ENCODE data around the gene S100A12. TPM values are rescaled to one million over a fixed set of nuclear protein-coding genes. Genes with fewer than 3 reads are reported as not detected.
A peak's percentile ranks its signal among the peaks of the same experiment; 100 is the strongest.

The S100A12 gene
- total and polyA plus RNA-seq, 3 experiments from 2014 or later = not detected

GRCh38 chr1:153355445-153356071 lies 19.9 kb downstream of the S100A12 start:
- Histone ChIP-seq H3K27ac (ENCODE audit: low read depth, low read length) (no peak overlapping the region), H3K4me1 (ENCODE audit: insufficient read depth, low read length) (peaks cover 13% of the 10 kb centered on the region), H3K27me3 (ENCODE audit: insufficient read depth, low read length, poor library complexity, severe bottlenecking) (no peaks in the 10 kb centered on the region), H3K4me3 (ENCODE audit: low read length) (no peak overlapping the region), H3K9me3 (ENCODE audit: low read length) (no peaks in the 10 kb centered on the region), H3K36me3 (ENCODE audit: insufficient read depth, low read length) (no peaks in the 10 kb centered on the region)
- H3K4me3 Mint-ChIP-seq = no peak overlapping the region
- ChIA-PET POLR2A (no interaction called here), CTCF (interaction anchor here (5.3 kb wide), 1 partner anchor 139 kb away, joined by 35 read pairs; no protein-coding TSS in a partner anchor)
- no peak overlapping the region for H3K27ac Mint-ChIP-seq
- peaks cover 3 to 28% of the 10 kb centered on the region in 2 donors for H3K27me3 Mint-ChIP-seq
- no peaks in the 10 kb centered on the region for H3K9me3 Mint-ChIP-seq
- no peaks in the 10 kb centered on the region for H3K36me3 Mint-ChIP-seq
- peak in 1 of 5 donors; percentile 6 for DNase-seq
- peaks cover 10 to 21% (median 18%) of the 10 kb centered on the region in 3 donors for H3K4me1 Mint-ChIP-seq

- no peaks in the 10 kb centered on the region for H3K9me3 Mint-ChIP-seq
- POLR2A ChIA-PET = no interaction called here
- H3K4me1 ChIP-seq (ENCODE audit: insufficient read depth, low read length) = peaks cover 13% of the 10 kb centered on the region
Measured at GRCh38 chr1:153354515-153355193, 20.8 kb downstream of the S100A12 start.

GRCh38 chr1:153353226-153353947 lies 22.0 kb downstream of the S100A12 start:
- Mint-ChIP-seq H3K4me3 (no peak overlapping the region), H3K4me1 (peaks cover 10 to 20% (median 18%) of the 10 kb centered on the region in 3 donors), H3K27ac (no peak overlapping the region), H3K27me3 (peaks cover 13 to 43% of the 10 kb centered on the region in 2 donors), H3K9me3 (no peaks in the 10 kb centered on the region), H3K36me3 (no peaks in the 10 kb centered on the region)
- no peak for DNase-seq
- no peak overlapping the region for H3K4me3 ChIP-seq (ENCODE audit: low read length)
- H3K27ac ChIP-seq (ENCODE audit: low read depth, low read length) = no peak overlapping the region
- POLR2A ChIA-PET = no interaction called here
- no peaks in the 10 kb centered on the region for H3K27me3 ChIP-seq (ENCODE audit: insufficient read depth, low read length, poor library complexity, severe bottlenecking)
- H3K36me3 ChIP-seq (ENCODE audit: insufficient read depth, low read length) = no peaks in the 10 kb centered on the region
- CTCF ChIA-PET = interaction anchor here (0.7 to 5.3 kb wide), 9 partner anchors 9 to 916 kb away, joined by 3 to 35 read pairs (median 5); partner anchors contain the start of gene S100A12
- peaks cover 13% of the 10 kb centered on the region for H3K4me1 ChIP-seq (ENCODE audit: insufficient read depth, low read length)
- H3K9me3 ChIP-seq (ENCODE audit: low read length) = no peaks in the 10 kb centered on the region

More at GRCh38 chr1:153354515-153355193, 20.8 kb downstream of the S100A12 start:
- no peaks in the 10 kb centered on the region for H3K36me3 ChIP-seq (ENCODE audit: insufficient read depth, low read length)
- Mint-ChIP-seq H3K27ac (no peak overlapping the region), H3K36me3 (no peaks in the 10 kb centered on the region), H3K4me3 (no peak overlapping the region), H3K4me1 (peaks cover 10 to 21% (median 18%) of the 10 kb centered on the region in 3 donors), H3K27me3 (peaks cover 10 to 35% of the 10 kb centered on the region in 2 donors)
- no peak overlapping the region for H3K4me3 ChIP-seq (ENCODE audit: low read length)
- no peaks in the 10 kb centered on the region for H3K9me3 ChIP-seq (ENCODE audit: low read length)
- no peak overlapping the region for H3K27ac ChIP-seq (ENCODE audit: low read depth, low read length)
- CTCF ChIA-PET = interaction anchor here (5.3 kb wide), 1 partner anchor 140 kb away, joined by 35 read pairs; no protein-coding TSS in a partner anchor
- no peak for DNase-seq
- H3K27me3 ChIP-seq (ENCODE audit: insufficient read depth, low read length, poor library complexity, severe bottlenecking) = no peaks in the 10 kb centered on the region

- CTCF ChIA-PET = interaction anchor here (0.7 to 5.3 kb wide), 9 partner anchors 9 to 917 kb away, joined by 3 to 35 read pairs (median 5); partner anchors contain the start of gene S100A12
- no peaks in the 10 kb centered on the region for H3K27me3 ChIP-seq (ENCODE audit: insufficient read depth, low read length, poor library complexity, severe bottlenecking)
- Mint-ChIP-seq H3K4me1 (peaks cover 4 to 11% (median 11%) of the 10 kb centered on the region in 3 donors), H3K9me3 (no peaks in the 10 kb centered on the region), H3K4me3 (no peak overlapping the region), H3K27me3 (peaks cover 17 to 49% of the 10 kb centered on the region in 2 donors), H3K27ac (no peak overlapping the region), H3K36me3 (no peaks in the 10 kb centered on the region)
- H3K4me3 ChIP-seq (ENCODE audit: low read length) = no peak overlapping the region
- H3K4me1 ChIP-seq (ENCODE audit: insufficient read depth, low read length) = peaks cover 6% of the 10 kb centered on the region
- no peaks in the 10 kb centered on the region for H3K36me3 ChIP-seq (ENCODE audit: insufficient read depth, low read length)
- no peak overlapping the region for H3K27ac ChIP-seq (ENCODE audit: low read depth, low read length)
- POLR2A ChIA-PET = no interaction called here
- DNase-seq = peak; percentile 36 to 69 (median 46)
- H3K9me3 ChIP-seq (ENCODE audit: low read length) = no peaks in the 10 kb centered on the region
Measured at GRCh38 chr1:153352523-153352922, 22.9 kb downstream of the S100A12 start.

- no peaks in the 10 kb centered on the region for H3K9me3 Mint-ChIP-seq
- Histone ChIP-seq H3K9me3 (ENCODE audit: low read length) (no peaks in the 10 kb centered on the region), H3K27ac (ENCODE audit: low read depth, low read length) (no peak overlapping the region), H3K4me1 (ENCODE audit: insufficient read depth, low read length) (peaks cover 11% of the 10 kb centered on the region), H3K4me3 (ENCODE audit: low read length) (no peak overlapping the region), H3K27me3 (ENCODE audit: insufficient read depth, low read length, poor library complexity, severe bottlenecking) (no peaks in the 10 kb centered on the region), H3K36me3 (ENCODE audit: insufficient read depth, low read length) (no peaks in the 10 kb centered on the region)
- no peak overlapping the region for H3K27ac Mint-ChIP-seq
- DNase-seq = no peak
- CTCF ChIA-PET = no interaction called here
- H3K4me3 Mint-ChIP-seq = no peak overlapping the region
- H3K27me3 Mint-ChIP-seq = peaks cover 23 to 63% of the 10 kb centered on the region in 2 donors
- H3K4me1 Mint-ChIP-seq = peaks cover 13 to 15% (median 14%) of the 10 kb centered on the region in 3 donors
- H3K36me3 Mint-ChIP-seq = no peaks in the 10 kb centered on the region
- POLR2A ChIA-PET = no interaction called here
Measured at GRCh38 chr1:153350321-153350957, 25.0 kb downstream of the S100A12 start.

GRCh38 chr1:153349363-153350320 lies 25.8 kb downstream of the S100A12 start:
- ChIA-PET POLR2A (no interaction called here), CTCF (interaction anchor here (1.1 kb wide), 1 partner anchor 145 kb away, joined by 3 read pairs; no protein-coding TSS in a partner anchor)
- H3K4me3 Mint-ChIP-seq = no peak overlapping the region
- H3K27ac ChIP-seq (ENCODE audit: low read depth, low read length) = no peak overlapping the region
- no peak overlapping the region for H3K4me3 ChIP-seq (ENCODE audit: low read length)
- no peak overlapping the region for H3K27ac Mint-ChIP-seq
- no peaks in the 10 kb centered on the region for H3K9me3 Mint-ChIP-seq
- DNase-seq = no peak
- H3K27me3 ChIP-seq (ENCODE audit: insufficient read depth, low read length, poor library complexity, severe bottlenecking) = no peaks in the 10 kb centered on the region
- H3K9me3 ChIP-seq (ENCODE audit: low read length) = no peaks in the 10 kb centered on the region
- H3K27me3 Mint-ChIP-seq = peaks cover 23 to 65% of the 10 kb centered on the region in 2 donors
- H3K4me1 ChIP-seq (ENCODE audit: insufficient read depth, low read length) = peaks cover 19% of the 10 kb centered on the region
- no peaks in the 10 kb centered on the region for H3K36me3 Mint-ChIP-seq
- H3K36me3 ChIP-seq (ENCODE audit: insufficient read depth, low read length) = no peaks in the 10 kb centered on the region
- H3K4me1 Mint-ChIP-seq = peaks cover 18 to 20% (median 20%) of the 10 kb centered on the region in 3 donors

Measured in CD8-positive, alpha-beta memory T cell (primary cell).